Naive B cell (primary cell): Measurements from ENCODE around the gene CCDC81. TPM values are rescaled to one million over a fixed set of nuclear protein-coding genes. Genes with fewer than 3 reads are reported as not detected.

Experiments
- ATAC-seq, 2 donors: fragments of 150-1000 bp; cut with Tn5 transposase; 2 replicates each; pipeline ENCODE4 v1.10.0; 2021; ENCODE audit warnings: low read depth in 2 of 2, mild to moderate bottlenecking in 2 of 2, moderate library complexity in 2 of 2
- DNase-seq: peaks from one replicate; pipeline ENCODE4 v3.0.0; 2022
- H3K27ac Mint-ChIP-seq, 6 donors: one replicate each; pipeline ENCODE4 v1.8.0; 2020 to 2022; ENCODE audit warnings: mild to moderate bottlenecking in 6 of 6, mixed read lengths in 6 of 6, moderate library complexity in 5 of 6, inconsistent platforms in 2 of 6
- H3K27me3 Mint-ChIP-seq, 3 donors: one replicate each; pipeline ENCODE4 v1.8.0; 2021 to 2022; ENCODE audit warnings: mixed read lengths in 3 of 3, mild to moderate bottlenecking in 1 of 3
- H3K36me3 Mint-ChIP-seq, 2 donors: one replicate each; pipeline ENCODE4 v1.8.0; 2020 to 2022; ENCODE audit warnings: mixed read lengths in 2 of 2, inconsistent platforms in 1 of 2, mild to moderate bottlenecking in 1 of 2
- H3K4me1 Mint-ChIP-seq, 3 donors: one replicate each; pipeline ENCODE4 v1.8.0; 2020 to 2022; ENCODE audit warnings: mixed read lengths in 3 of 3, inconsistent platforms in 1 of 3, mild to moderate bottlenecking in 1 of 3, moderate library complexity in 1 of 3
- H3K4me3 Mint-ChIP-seq, 8 donors: one replicate each; pipeline ENCODE4 v1.8.0; 2020 to 2022; ENCODE audit warnings: mild to moderate bottlenecking in 8 of 8, mixed read lengths in 8 of 8, moderate library complexity in 8 of 8, inconsistent platforms in 2 of 8
- H3K9me3 Mint-ChIP-seq, 7 donors: one replicate each; pipeline ENCODE4 v1.8.0; 2020 to 2022; ENCODE audit warnings: mixed read lengths in 7 of 7, mild to moderate bottlenecking in 5 of 7, inconsistent platforms in 2 of 7, moderate library complexity in 1 of 7
- polyA plus RNA-seq, 6 donors: library from polyadenylated mRNA; unstranded; fragments of 300-500 nt; fragmentation: Illumina TruSeq; gene quantifications; one replicate each; pipeline ENCODE4 v1.2.3, GENCODE V29; 2021; ENCODE audit warnings: low read depth in 6 of 6

Gene CCDC81
- polyA plus RNA-seq, 6 donors from 2014 or later, result 0.14 to 0.53 (median 0.21) TPM; not detected in 2

GRCh38 chr11:86449993-86450629, 75.4 kb downstream of the CCDC81 start:
- Mint-ChIP-seq H3K36me3 (no peaks in the 10 kb centered on the region), H3K4me3 (no peak overlapping the region), H3K27me3 (no peaks in the 10 kb centered on the region), H3K27ac (no peak overlapping the region), H3K4me1 (peaks cover 0 to 4% (median 0%) of the 10 kb centered on the region in 3 donors), H3K9me3 (no peaks in the 10 kb centered on the region)
- no peak for ATAC-seq
- no peak for DNase-seq

GRCh38 chr11:86453290-86454030, 78.8 kb downstream of the CCDC81 start:
- no peak overlapping the region for H3K4me3 Mint-ChIP-seq
- no peaks in the 10 kb centered on the region for H3K36me3 Mint-ChIP-seq
- peaks cover 5 to 9% (median 7%) of the 10 kb centered on the region in 3 donors for H3K4me1 Mint-ChIP-seq
- DNase-seq, result no peak
- no peak for ATAC-seq
- H3K9me3 Mint-ChIP-seq, result no peaks in the 10 kb centered on the region
- H3K27me3 Mint-ChIP-seq, result no peaks in the 10 kb centered on the region
- peak overlapping the region in 2 of 6 donors; percentile 12 to 54 for H3K27ac Mint-ChIP-seq

- no peaks in the 10 kb centered on the region for H3K27me3 Mint-ChIP-seq
- ATAC-seq (peak; percentile 49 to 71), DNase-seq (peak; percentile 32)
- no peak overlapping the region for H3K27ac Mint-ChIP-seq
- H3K4me1 Mint-ChIP-seq, result peaks cover 5 to 9% (median 7%) of the 10 kb centered on the region in 3 donors
- no peaks in the 10 kb centered on the region for H3K9me3 Mint-ChIP-seq
- no peaks in the 10 kb centered on the region for H3K36me3 Mint-ChIP-seq
- peak overlapping the region in 1 of 8 donors; percentile 31 for H3K4me3 Mint-ChIP-seq
These were observed 81.6 kb downstream of the CCDC81 start for GRCh38 chr11:86456075-86456939.

- Mint-ChIP-seq H3K4me1 (peaks cover 5 to 9% (median 7%) of the 10 kb centered on the region in 3 donors), H3K36me3 (no peaks in the 10 kb centered on the region), H3K4me3 (no peak overlapping the region), H3K27ac (peak overlapping the region in 2 of 6 donors; percentile 19 to 24), H3K9me3 (no peaks in the 10 kb centered on the region), H3K27me3 (no peaks in the 10 kb centered on the region)
- DNase-seq (no peak), ATAC-seq (no peak)
These were observed 83.8 kb downstream of the CCDC81 start for GRCh38 chr11:86458294-86459001.

GRCh38 chr11:86459002-86459385, 84.3 kb downstream of the CCDC81 start:
- ATAC-seq (no peak), DNase-seq (no peak)
- Mint-ChIP-seq H3K9me3 (no peaks in the 10 kb centered on the region), H3K27me3 (no peaks in the 10 kb centered on the region), H3K27ac (peak overlapping the region in 2 of 6 donors; percentile 19 to 24), H3K4me3 (no peak overlapping the region), H3K4me1 (peaks cover 5 to 8% (median 7%) of the 10 kb centered on the region in 3 donors), H3K36me3 (no peaks in the 10 kb centered on the region)

- H3K4me1 Mint-ChIP-seq, result peaks cover 5 to 7% (median 5%) of the 10 kb centered on the region in 3 donors
- no peaks in the 10 kb centered on the region for H3K36me3 Mint-ChIP-seq
- H3K9me3 Mint-ChIP-seq, result no peaks in the 10 kb centered on the region
- no peaks in the 10 kb centered on the region for H3K27me3 Mint-ChIP-seq
- no peak overlapping the region for H3K4me3 Mint-ChIP-seq
- DNase-seq (no peak), ATAC-seq (no peak)
- no peak overlapping the region for H3K27ac Mint-ChIP-seq
These were observed 85.2 kb downstream of the CCDC81 start for GRCh38 chr11:86459682-86460460.

GRCh38 chr11:86460461-86461385, 86.0 kb downstream of the CCDC81 start:
- peak overlapping the region in 1 of 8 donors; percentile 73 for H3K4me3 Mint-ChIP-seq
- H3K4me1 Mint-ChIP-seq, result peaks cover 5 to 7% (median 5%) of the 10 kb centered on the region in 3 donors
- DNase-seq (no peak), ATAC-seq (no peak)
- no peaks in the 10 kb centered on the region for H3K27me3 Mint-ChIP-seq
- H3K9me3 Mint-ChIP-seq, result no peaks in the 10 kb centered on the region
- H3K36me3 Mint-ChIP-seq, result no peaks in the 10 kb centered on the region
- H3K27ac Mint-ChIP-seq, result peak overlapping the region in 2 of 6 donors; percentile 13 to 56

GRCh38 chr11:86461892-86462291, 87.2 kb downstream of the CCDC81 start:
- Mint-ChIP-seq H3K27ac (no peak overlapping the region), H3K36me3 (no peaks in the 10 kb centered on the region), H3K4me1 (no peaks in the 10 kb centered on the region), H3K27me3 (no peaks in the 10 kb centered on the region), H3K9me3 (no peaks in the 10 kb centered on the region), H3K4me3 (no peak overlapping the region)
- DNase-seq, result no peak
- ATAC-seq, result no peak

GRCh38 chr11:86463120-86463519, 88.4 kb downstream of the CCDC81 start:
- ATAC-seq (no peak), DNase-seq (no peak)
- Mint-ChIP-seq H3K9me3 (no peaks in the 10 kb centered on the region), H3K36me3 (no peaks in the 10 kb centered on the region), H3K27me3 (no peaks in the 10 kb centered on the region), H3K27ac (no peak overlapping the region), H3K4me1 (no peaks in the 10 kb centered on the region), H3K4me3 (no peak overlapping the region)

- no peaks in the 10 kb centered on the region for H3K27me3 Mint-ChIP-seq
- H3K4me3 Mint-ChIP-seq, result no peak overlapping the region
- no peak for ATAC-seq
- no peaks in the 10 kb centered on the region for H3K9me3 Mint-ChIP-seq
- DNase-seq, result no peak
- no peak overlapping the region for H3K27ac Mint-ChIP-seq
- H3K36me3 Mint-ChIP-seq, result no peaks in the 10 kb centered on the region
- H3K4me1 Mint-ChIP-seq, result no peaks in the 10 kb centered on the region
These were observed 89.3 kb downstream of the CCDC81 start for GRCh38 chr11:86463955-86464354.

- no peak overlapping the region for H3K4me3 Mint-ChIP-seq
- no peaks in the 10 kb centered on the region for H3K4me1 Mint-ChIP-seq
- no peaks in the 10 kb centered on the region for H3K36me3 Mint-ChIP-seq
- H3K27me3 Mint-ChIP-seq, result no peaks in the 10 kb centered on the region
- no peak overlapping the region for H3K27ac Mint-ChIP-seq
- no peak for DNase-seq
- no peaks in the 10 kb centered on the region for H3K9me3 Mint-ChIP-seq
- ATAC-seq, result no peak
These were observed 90.0 kb downstream of the CCDC81 start for GRCh38 chr11:86464509-86465221.
